HG02970 (cell line): ENCODE results near the gene KRTAP5-8.
"Not testable (repeated sequence)": the region's sequence is repeated elsewhere in the genome, so short reads cannot be mapped to it uniquely, and the experiment has no call there.

ENCODE experiments used
- ATAC-seq: cut with Tn5 transposase; IDR thresholded peaks from one replicate; pipeline ENCODE4 v1.9.1; 2021; ENCODE audit warnings: mild to moderate bottlenecking, moderate library complexity, moderate number of reproducible peaks; ENCODE audit not compliant: unreplicated experiment, low FRiP score

The KRTAP5-8 gene

GRCh38 chr11:71542879-71543777, 5.3 kb downstream of the KRTAP5-8 start:
- no peak for ATAC-seq

- no peak for ATAC-seq
Measured at GRCh38 chr11:71543866-71544265, 6.0 kb downstream of the KRTAP5-8 start.

- no peak for ATAC-seq
Measured at GRCh38 chr11:71544525-71545214, 6.8 kb downstream of the KRTAP5-8 start.

GRCh38 chr11:71545405-71545966, 7.7 kb downstream of the KRTAP5-8 start:
- no peak for ATAC-seq

GRCh38 chr11:71548120-71548519, 10.3 kb downstream of the KRTAP5-8 start, which contains the start of gene KRTAP5-9:
TSS of gene KRTAP5-9 (plus strand) at chr11:71548420. CDS start at chr11:71548658, 238 bp downstream.
- no peak for ATAC-seq

GRCh38 chr11:71548716-71549151, 10.9 kb downstream of the KRTAP5-8 start:
- ATAC-seq: no peak

GRCh38 chr11:71551711-71552110, 13.9 kb downstream of the KRTAP5-8 start:
- ATAC-seq: no peak

- ATAC-seq: no peak
Measured at GRCh38 chr11:71554996-71555395, 17.2 kb downstream of the KRTAP5-8 start.

GRCh38 chr11:71555508-71555907, 17.7 kb downstream of the KRTAP5-8 start:
- ATAC-seq: no peak

- no peak for ATAC-seq
Measured at GRCh38 chr11:71556018-71556417, 18.2 kb downstream of the KRTAP5-8 start.

GRCh38 chr11:71557257-71557656, 19.4 kb downstream of the KRTAP5-8 start:
- no peak for ATAC-seq

- ATAC-seq: no peak
Measured at GRCh38 chr11:71558996-71559395, 21.2 kb downstream of the KRTAP5-8 start.

- ATAC-seq: no peak
Measured at GRCh38 chr11:71562120-71562519, 24.3 kb downstream of the KRTAP5-8 start.

GRCh38 chr11:71563406-71563805, 25.6 kb downstream of the KRTAP5-8 start:
- ATAC-seq: no peak

GRCh38 chr11:71564430-71564829, 26.6 kb downstream of the KRTAP5-8 start:
- ATAC-seq: no peak

GRCh38 chr11:71565263-71565662, 27.4 kb downstream of the KRTAP5-8 start, which contains the start of gene KRTAP5-10:
TSS of gene KRTAP5-10 (plus strand) at chr11:71565563. CDS start at chr11:71565588, 25 bp downstream.
- ATAC-seq: no peak

- ATAC-seq: no peak
Measured at GRCh38 chr11:71566081-71566620, 28.3 kb downstream of the KRTAP5-8 start.

GRCh38 chr11:71566626-71567599, 29.1 kb downstream of the KRTAP5-8 start:
- ATAC-seq: not testable (repeated sequence)

- not testable (repeated sequence) for ATAC-seq
Measured at GRCh38 chr11:71567633-71568032, 29.8 kb downstream of the KRTAP5-8 start.
